Right lobe of liver (tissue), 6 donors: ENCODE data around the gene PLXNA4. TPM values are rescaled to one million over a fixed set of nuclear protein-coding genes. Genes with fewer than 3 reads are reported as not detected.

Experiments used
- ATAC-seq, 4 donors: fragments of 200-7000 bp; cut with Tn5 transposase; one replicate each; pipeline ENCODE4 v1.9.1; 2020; ENCODE audit warnings: mild to moderate bottlenecking in 4 of 4, moderate library complexity in 4 of 4
- DNase-seq, 3 donors: peaks; one replicate each; pipeline ENCODE4 v3.0.0-alpha.2; 2020
- H3K27ac ChIP-seq, 3 donors: fragments of 200-600 bp; one replicate each; pipeline ENCODE4 v1.8.0; 2022
- H3K27me3 ChIP-seq, 2 donors: fragments of 200-600 bp; one replicate each; pipeline ENCODE4 v1.8.0; 2022
- H3K36me3 ChIP-seq, 4 donors: fragments of 200-600 bp; sonication (generic) in 1 of 4; one replicate each; pipeline versions ENCODE4 v1.5.1 to v1.8.0; 2017 to 2022; ENCODE audit warnings: control low read depth in 1 of 4
- H3K4me1 ChIP-seq, 4 donors: fragments of 200-600 bp; sonication (generic) in 1 of 4; one replicate each; pipeline versions ENCODE4 v1.5.1 to v1.8.0; 2017 to 2022; ENCODE audit warnings: control low read depth in 1 of 4
- H3K4me3 ChIP-seq, 3 donors: fragments of 200-600 bp; one replicate each; pipeline ENCODE4 v1.8.0; 2022
- H3K9me3 ChIP-seq, 4 donors: fragments of 200-600 bp; sonication (generic) in 1 of 4; one replicate each; pipeline versions ENCODE4 v1.5.1 to v1.8.0; 2017 to 2022; ENCODE audit warnings: control low read depth in 1 of 4
- CTCF ChIP-seq, 4 donors: fragments of 200-600 bp in 3 of 4; fragments of 450-650 bp in 1 of 4; IDR thresholded peaks; one replicate each; pipeline versions ENCODE4 v1.5.1 to v1.8.0; 2016 to 2022; ENCODE audit warnings: antibody characterized with exemption in 4 of 4, mild to moderate bottlenecking in 2 of 4
- POLR2A ChIP-seq: fragments of 450-650 bp; IDR thresholded peaks from one replicate; pipeline ENCODE4 v1.6.1; 2017; ENCODE audit warnings: antibody characterized with exemption, mild to moderate bottlenecking
- WGBS: methylation state at CpG from one replicate; pipeline ENCODE4 v1.1.6; 2018; ENCODE audit warnings: low coverage, low lambda C conversion rate; ENCODE audit not compliant: insufficient coverage; ENCODE audit errors: missing lambda C conversion rate; 5-methylcytosine and 5-hydroxymethylcytosine counted together
- intact Hi-C, 2 donors: fragments of 100-400 bp; cut with DNase I; formaldehyde crosslinking; loops; one replicate each; pipeline versions ENCODE4 v1.11.2 to v1.14.1; 2022
- total RNA-seq, 6 experiments: library from RNA; depleted of rRNA in 2 of 6; stranded (reverse); fragments of >200 nt in 2 of 6; fragmentation: NEBNext Ultra II Directional in 3 of 6; extraction: Animal tissue kit (Norgen Biotek cat#: 25700) in 3 of 6; gene quantifications; one replicate each; pipeline versions ENCODE4 v1.1.0 to v1.2.4, GENCODE V29; 2016 to 2023
- donor health status: DM: no; HTN: yes; CAD: no.
- donor health status: DM: no; HTN: no; CAD: no.
- donor health status: DM: no; HTN: no; CAD: no.
- donor health status: DM: no; HTN: yes; CAD: no.
- donor health status: DM: no; HTN: yes; CAD: no.

Gene PLXNA4
- total RNA-seq, 6 experiments from 2014 or later: 0.17 to 0.90 (median 0.30) TPM

- Histone ChIP-seq H3K4me3 (no peak overlapping the region), H3K27me3 (no peaks in the 10 kb centered on the region), H3K27ac (no peak overlapping the region), H3K9me3 (no peaks in the 10 kb centered on the region), H3K4me1 (no peaks in the 10 kb centered on the region), H3K36me3 (no peaks in the 10 kb centered on the region)
- intact Hi-C loops: no loop called here
- no peak for DNase-seq
- TF ChIP-seq POLR2A (no peak), CTCF (IDR thresholded peaks at IDR 0.05) (no peak)
- 81% methylated on average over 3 of the region's 3 CpGs for WGBS
- no peak for ATAC-seq
These were observed 417.4 kb downstream of the PLXNA4 start for GRCh38 chr7:132158841-132159240.

GRCh38 chr7:132158166-132158565 is 418.1 kb downstream of the PLXNA4 start:
- ATAC-seq (no peak), DNase-seq (no peak)
- TF ChIP-seq CTCF (IDR thresholded peaks at IDR 0.05) (no peak), POLR2A (no peak)
- intact Hi-C loops: no loop called here
- no peak overlapping the region for H3K4me3 ChIP-seq
- H3K4me1 ChIP-seq: no peaks in the 10 kb centered on the region
- 60% methylated on average over 1 of the region's 2 CpGs for WGBS
- H3K27ac ChIP-seq: no peak overlapping the region
- no peaks in the 10 kb centered on the region for H3K9me3 ChIP-seq
- no peaks in the 10 kb centered on the region for H3K27me3 ChIP-seq
- no peaks in the 10 kb centered on the region for H3K36me3 ChIP-seq

- Histone ChIP-seq H3K27ac (no peak overlapping the region), H3K4me3 (no peak overlapping the region), H3K9me3 (no peaks in the 10 kb centered on the region), H3K4me1 (no peaks in the 10 kb centered on the region), H3K36me3 (no peaks in the 10 kb centered on the region), H3K27me3 (no peaks in the 10 kb centered on the region)
- intact Hi-C loops: no loop called here
- TF ChIP-seq POLR2A: no peak
- no peak for TF ChIP-seq CTCF (IDR thresholded peaks at IDR 0.05)
- DNase-seq (no peak), ATAC-seq (no peak)
- 57% methylated on average over 4 of the region's 5 CpGs for WGBS
These were observed 420.6 kb downstream of the PLXNA4 start for GRCh38 chr7:132155715-132156114.

GRCh38 chr7:132154695-132155471 is 421.4 kb downstream of the PLXNA4 start:
- no peak overlapping the region for H3K4me3 ChIP-seq
- ATAC-seq (no peak), DNase-seq (no peak)
- no peaks in the 10 kb centered on the region for H3K27me3 ChIP-seq
- no peak for TF ChIP-seq POLR2A
- TF ChIP-seq CTCF (IDR thresholded peaks at IDR 0.05): no peak
- H3K4me1 ChIP-seq: no peaks in the 10 kb centered on the region
- no peaks in the 10 kb centered on the region for H3K9me3 ChIP-seq
- no peaks in the 10 kb centered on the region for H3K36me3 ChIP-seq
- WGBS: 32% methylated on average over 8 of the region's 8 CpGs
- H3K27ac ChIP-seq: no peak overlapping the region
- intact Hi-C loops: no loop called here
